GM10248 (cell line): ENCODE results near the gene ZNF574.

Source experiments
- CTCF ChIA-PET: fragments of 300-600 bp; sonication (Branson Sonifier 250); formaldehyde crosslinking; extraction: SDS; loops from one replicate; lab custom pipeline; 2021; ENCODE audit warnings: antibody characterized with exemption; lab: Yijun Ruan, JAX
- POLR2A ChIA-PET: fragments of 350-650 bp; sonication (Branson Sonifier 250); formaldehyde crosslinking; extraction: SDS; loops from one replicate; lab custom pipeline; 2020; ENCODE audit warnings: antibody characterized with exemption; lab: Yijun Ruan, JAX
- DNase-seq: peaks from one replicate; pipeline ENCODE4 v3.0.0; 2012; ENCODE audit errors: extremely low spot score
- CTCF ChIP-seq: IDR thresholded peaks from 2 replicates; pipeline ENCODE4 v1.5.1; 2012; ENCODE audit warnings: mild to moderate bottlenecking, low read depth; ENCODE audit errors: extremely low read depth, missing control alignments, control extremely low read depth

Gene ZNF574

GRCh38 chr19:42057846-42058245 lies 18.1 kb upstream of the ZNF574 start:
- TF ChIP-seq CTCF: no peak
- DNase-seq: no peak
- CTCF ChIA-PET: no interaction called here
- POLR2A ChIA-PET: no interaction called here

GRCh38 chr19:42059196-42059595 lies 16.8 kb upstream of the ZNF574 start:
- CTCF ChIA-PET: no interaction called here
- DNase-seq: no peak
- POLR2A ChIA-PET: no interaction called here
- no peak for TF ChIP-seq CTCF

- POLR2A ChIA-PET: interaction anchor here (0.6 kb wide), 1 partner anchor 716 kb away, joined by 3 read pairs; no protein-coding TSS in a partner anchor
- DNase-seq: no peak
- CTCF ChIA-PET: interaction anchor here (1.1 kb wide), 1 partner anchor 63 kb away, joined by 3 read pairs; no protein-coding TSS in a partner anchor
- no peak for TF ChIP-seq CTCF
These were observed 15.8 kb upstream of the ZNF574 start for GRCh38 chr19:42060117-42060516.

GRCh38 chr19:42062381-42062780 lies 13.6 kb upstream of the ZNF574 start:
- POLR2A ChIA-PET: no interaction called here
- no peak for TF ChIP-seq CTCF
- CTCF ChIA-PET: no interaction called here
- no peak for DNase-seq

GRCh38 chr19:42064432-42064831 lies 11.5 kb upstream of the ZNF574 start:
- no peak for DNase-seq
- no peak for TF ChIP-seq CTCF
- CTCF ChIA-PET: interaction anchor here (1.3 kb wide), 1 partner anchor 423 kb away, joined by 3 read pairs; no protein-coding TSS in a partner anchor
- POLR2A ChIA-PET: no interaction called here

- CTCF ChIA-PET: interaction anchor here (1.3 kb wide), 1 partner anchor 424 kb away, joined by 3 read pairs; no protein-coding TSS in a partner anchor
- TF ChIP-seq CTCF: no peak
- DNase-seq: no peak
- POLR2A ChIA-PET: no interaction called here
These were observed 10.9 kb upstream of the ZNF574 start for GRCh38 chr19:42065051-42065450.
